ENCODE data around the gene GPATCH2L.

GPATCH2L gene

DNA sequence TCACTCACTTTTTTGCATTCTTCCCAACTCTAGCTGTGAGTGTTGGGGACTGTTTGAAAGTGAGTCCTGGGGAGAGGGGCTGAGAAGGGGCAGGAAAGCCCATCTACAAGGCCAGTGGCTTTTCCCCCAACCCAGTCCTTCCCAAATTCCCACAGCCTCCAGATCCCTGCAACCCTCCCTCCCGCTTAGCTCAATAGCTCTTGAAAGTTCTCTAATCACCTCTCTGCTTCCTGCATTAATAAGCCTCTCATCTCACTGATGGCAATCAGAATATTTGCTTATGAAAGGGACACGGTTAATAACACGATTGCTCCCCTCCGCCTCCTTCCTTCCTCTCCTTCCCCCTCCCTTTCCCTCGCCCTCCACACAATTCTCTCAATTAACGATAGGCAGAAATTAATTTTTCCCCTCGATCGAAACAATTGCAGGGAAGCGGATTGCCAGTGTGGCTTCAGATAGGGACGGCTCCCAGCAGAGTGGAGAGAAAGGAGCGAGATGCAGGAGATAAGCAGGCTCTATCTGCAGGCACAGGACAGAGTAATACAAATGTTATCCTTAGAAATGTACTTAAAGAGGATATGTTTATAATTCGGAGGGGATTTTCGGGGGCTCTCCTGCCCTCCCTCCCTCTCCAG lies 15.1 kb upstream of the GPATCH2L start:
- no peak for DNase-seq (ENCODE audit: low spot score)

DNA sequence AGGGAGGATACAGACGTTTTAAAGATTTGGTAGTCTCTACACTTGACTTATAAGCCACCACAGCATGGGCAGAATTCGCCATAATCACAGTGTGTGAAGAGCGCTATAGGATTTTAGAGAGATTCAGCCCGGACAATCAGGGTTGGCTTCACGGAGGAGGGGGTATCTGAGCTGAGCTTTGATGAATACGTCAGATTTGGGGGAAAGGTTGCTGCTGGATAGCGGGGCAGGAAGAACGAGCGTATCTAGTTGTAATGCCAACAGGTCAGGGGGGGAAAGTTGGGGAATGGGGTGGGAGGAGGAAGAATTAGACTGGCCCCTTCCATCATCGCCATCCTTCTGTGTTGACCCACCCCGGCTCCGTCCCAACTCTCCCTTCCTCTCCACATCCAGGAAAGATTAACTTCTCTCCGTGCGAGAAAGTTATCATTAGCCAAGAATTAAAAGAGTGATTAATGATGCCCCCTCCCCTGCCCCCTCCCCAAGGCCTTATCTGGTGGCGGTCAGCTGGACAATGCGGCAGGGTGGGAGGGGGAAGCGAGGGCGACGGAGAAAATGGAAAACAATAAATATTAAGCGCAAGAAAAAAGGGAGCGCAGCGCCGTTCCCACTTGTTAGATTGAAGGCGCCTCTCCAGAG lies 13.5 kb upstream of the GPATCH2L start:
- DNase-seq (ENCODE audit: low spot score): no peak

DNA sequence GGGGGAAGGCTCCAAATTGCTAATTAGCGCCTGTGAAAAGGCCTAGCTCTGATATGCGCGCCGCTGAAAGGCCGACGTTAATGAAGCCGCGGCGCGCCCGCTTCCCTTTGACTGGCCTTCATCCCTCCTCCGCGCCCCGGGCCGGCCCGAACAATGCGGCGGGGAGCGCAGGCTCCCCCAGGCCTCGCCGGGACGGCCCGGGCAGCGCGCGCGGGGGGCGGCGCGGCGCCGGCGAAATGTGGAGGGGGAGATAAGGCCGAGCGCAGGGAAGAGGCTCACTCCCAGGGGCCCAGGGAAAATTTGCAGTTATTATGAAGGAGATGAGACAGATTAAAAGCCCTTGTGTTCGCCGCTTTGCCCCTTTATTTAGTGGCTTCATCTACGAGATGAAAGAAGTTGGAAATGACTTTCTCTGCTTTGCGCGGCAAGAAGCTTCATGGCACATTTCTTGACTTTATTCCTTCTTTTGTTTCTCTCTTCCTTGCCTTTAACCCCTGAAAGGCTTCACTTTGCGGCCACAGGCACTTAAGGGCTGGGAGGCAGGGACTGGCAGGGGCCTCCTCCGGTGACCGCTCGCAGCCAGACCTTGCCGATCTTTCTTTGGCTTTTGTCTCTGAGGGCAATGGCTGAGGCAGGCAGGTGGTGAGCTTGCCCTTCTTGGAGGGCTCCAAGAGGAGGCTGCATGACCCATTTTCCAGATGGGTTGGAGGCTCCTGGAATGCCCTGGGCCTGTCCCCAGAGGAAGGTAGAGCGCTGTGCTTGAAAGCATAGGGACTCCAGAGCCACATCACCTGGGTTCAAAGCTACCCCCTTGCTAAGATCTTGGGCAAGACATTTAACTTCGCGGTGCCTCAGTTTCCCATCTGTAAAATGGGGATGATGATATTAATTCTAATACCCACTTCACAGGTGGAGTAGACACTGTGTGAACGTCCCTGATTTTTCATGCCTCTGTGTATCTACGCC lies 12.7 kb upstream of the GPATCH2L start:
- DNase-seq (ENCODE audit: low spot score): no peak

DNA sequence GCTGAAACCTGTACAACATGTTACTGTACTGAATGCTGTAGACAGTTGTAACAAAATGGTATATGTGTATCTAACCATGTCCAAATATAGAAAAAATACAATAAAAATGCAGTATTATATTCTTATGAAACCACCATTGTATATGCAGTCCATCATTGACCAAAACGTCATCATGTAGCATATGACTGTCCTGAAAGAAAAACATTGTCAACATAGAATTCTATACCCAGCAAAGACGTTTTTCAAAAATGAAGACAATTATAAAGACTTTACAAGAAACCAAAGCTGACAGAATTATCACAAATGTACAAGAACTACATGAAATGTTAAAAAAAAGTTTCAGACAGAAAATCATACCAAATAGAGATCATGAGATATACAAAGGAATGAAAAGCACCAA lies 8.1 kb upstream of the GPATCH2L start:
- no peak for DNase-seq (ENCODE audit: low spot score)

DNA sequence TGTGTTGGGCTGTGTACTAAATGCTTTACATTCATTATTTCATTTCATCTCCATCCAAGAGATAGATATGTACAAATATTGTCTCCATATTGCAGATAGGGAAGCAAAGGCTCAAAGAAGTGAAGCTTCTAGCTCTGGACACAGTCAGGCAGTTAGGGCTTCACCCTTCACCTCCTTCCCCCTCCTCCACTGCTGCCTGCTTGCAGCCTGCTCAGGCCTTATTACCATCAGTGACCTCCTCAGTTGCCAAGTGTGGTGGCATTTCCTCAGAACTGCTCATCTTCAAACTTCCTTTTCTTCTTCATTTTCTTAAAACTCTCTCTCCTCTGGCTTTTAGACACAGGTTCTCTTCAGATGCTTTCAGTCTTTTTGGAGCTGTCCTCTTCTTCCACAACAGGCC lies 4.7 kb upstream of the GPATCH2L start:
- DNase-seq (ENCODE audit: low spot score): no peak

DNA sequence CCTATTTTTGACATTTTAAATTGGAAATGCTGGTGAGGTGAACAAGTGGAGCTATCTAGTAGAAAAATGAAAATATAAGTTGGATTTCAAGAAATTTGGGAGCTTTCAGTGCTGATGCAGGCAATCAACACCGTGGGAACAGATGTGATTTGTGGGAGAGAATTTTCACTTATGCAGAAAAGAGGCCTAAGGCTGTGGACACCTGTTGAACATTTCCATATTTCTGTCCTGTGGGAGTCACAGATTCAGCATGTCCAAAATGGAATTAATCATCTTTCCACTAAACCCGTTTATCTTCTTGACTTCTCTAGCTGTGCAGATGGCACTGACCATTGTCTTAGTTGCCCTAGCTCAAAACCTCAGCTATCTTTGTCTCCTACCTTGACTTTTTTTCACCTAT lies 2.5 kb upstream of the GPATCH2L start:
- DNase-seq (ENCODE audit: low spot score): no peak

DNA sequence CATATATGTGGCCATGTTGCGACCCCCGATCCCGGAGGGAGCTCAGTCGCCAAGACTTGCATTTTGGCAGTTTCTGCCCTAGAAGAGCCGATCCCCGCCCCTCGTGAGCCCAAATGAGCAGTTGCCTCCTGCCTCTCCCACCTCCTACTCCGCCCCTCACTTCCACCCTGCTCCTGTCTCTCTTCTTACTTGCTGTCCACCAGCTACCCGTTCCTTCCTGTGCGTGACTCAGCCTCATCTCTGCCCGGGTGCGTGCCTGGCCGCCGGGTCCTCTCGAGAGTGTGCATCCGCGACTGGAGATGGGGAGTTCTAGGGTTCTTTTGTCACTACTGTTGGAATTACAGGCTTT lies 585 bp downstream of the GPATCH2L start:
- peak; percentile 89 for DNase-seq (ENCODE audit: low spot score)

DNA sequence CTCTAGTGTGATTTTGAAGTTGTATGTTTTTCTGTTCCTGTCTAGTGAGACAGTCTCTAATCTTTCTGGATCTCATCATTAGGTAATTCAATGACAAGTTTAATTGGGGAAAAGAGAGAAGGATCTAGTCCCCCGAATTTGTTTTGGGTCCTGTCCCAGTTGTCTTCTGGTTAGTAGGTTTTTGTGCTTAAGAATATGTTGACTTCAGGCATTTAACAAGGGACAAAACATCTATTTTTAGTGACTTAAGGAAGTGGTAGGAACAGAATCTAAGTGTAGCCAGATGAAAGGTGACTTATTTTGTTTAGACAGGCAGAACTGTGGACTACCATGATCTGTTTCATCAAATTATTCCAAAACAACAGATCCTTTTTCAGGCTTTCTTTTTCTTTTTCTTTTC lies 2.2 kb downstream of the GPATCH2L start:
- DNase-seq (ENCODE audit: low spot score): no peak

DNA sequence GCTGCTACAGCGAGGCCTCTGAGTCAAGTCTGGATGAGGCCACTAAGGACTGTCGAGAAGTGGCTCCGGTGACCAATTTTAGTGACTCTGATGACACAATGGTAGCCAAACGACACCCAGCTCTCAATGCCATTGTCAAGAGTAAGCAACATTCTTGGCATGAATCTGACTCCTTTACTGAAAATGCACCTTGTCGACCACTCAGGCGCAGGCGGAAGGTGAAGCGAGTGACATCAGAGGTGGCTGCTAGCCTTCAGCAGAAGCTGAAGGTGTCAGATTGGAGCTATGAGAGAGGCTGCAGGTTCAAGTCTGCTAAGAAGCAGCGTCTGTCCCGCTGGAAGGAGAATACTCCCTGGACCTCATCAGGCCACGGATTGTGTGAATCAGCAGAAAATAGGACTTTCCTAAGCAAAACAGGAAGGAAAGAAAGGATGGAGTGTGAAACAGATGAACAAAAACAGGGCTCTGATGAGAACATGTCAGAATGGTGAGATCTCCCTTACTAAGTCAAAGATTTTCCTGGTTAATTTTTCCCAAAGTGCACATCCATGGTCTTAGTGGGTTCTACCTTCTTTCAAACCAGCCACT lies 2.9 kb downstream of the GPATCH2L start:
- no peak for DNase-seq (ENCODE audit: low spot score)

DNA sequence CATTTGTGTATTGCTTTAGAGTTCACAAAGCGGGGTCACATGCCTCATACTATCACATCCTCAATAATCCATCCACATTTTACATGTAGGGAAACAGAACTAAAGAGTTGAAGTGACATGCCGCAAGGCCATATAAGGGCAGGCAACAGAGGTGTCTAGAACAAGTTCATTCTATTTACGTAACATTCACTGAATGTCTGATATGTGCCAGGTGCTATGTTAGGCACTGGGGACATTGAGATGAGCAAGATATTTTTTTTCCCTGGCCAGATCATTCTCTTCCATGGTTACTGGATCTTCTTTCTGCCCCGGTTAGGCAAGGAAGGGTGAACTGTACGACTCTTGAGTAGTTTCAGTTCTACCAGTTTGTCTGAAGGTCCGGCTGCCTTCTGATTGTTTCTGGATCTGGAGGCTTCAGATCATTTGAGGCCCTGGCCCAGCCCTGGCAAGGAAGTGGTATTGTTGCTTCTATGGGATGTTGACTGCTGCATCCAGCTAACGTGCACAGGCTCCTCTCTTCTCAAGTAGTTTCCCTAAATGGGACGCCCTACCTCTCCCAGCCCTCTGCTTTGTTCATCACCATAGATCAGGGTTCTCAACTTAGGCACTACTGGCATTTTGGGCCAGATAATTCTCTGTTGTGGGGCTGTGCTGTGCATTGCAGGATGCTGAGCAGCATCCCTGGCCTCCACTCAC lies 12.1 kb downstream of the GPATCH2L start:
- no peak for DNase-seq (ENCODE audit: low spot score)

DNA sequence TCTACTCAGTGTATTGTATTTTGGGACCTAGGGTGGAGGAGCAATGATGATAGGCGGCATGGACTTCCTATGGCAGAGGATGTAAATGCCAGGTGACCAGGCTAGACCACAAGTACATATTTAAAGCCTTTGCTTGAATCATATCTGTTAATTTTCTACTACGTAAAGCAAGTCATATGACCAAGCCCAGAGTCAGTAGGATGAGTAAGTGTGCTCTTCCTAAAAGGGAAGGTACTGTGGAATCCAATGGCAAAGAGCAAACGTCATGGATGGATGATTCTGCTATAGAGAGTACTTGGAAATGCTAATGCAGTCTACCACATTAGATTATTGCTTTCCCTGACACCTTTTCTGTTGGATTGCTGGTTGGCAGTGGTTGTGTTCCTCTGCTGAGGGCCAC lies 16.8 kb downstream of the GPATCH2L start:
- DNase-seq (ENCODE audit: low spot score): no peak

DNA sequence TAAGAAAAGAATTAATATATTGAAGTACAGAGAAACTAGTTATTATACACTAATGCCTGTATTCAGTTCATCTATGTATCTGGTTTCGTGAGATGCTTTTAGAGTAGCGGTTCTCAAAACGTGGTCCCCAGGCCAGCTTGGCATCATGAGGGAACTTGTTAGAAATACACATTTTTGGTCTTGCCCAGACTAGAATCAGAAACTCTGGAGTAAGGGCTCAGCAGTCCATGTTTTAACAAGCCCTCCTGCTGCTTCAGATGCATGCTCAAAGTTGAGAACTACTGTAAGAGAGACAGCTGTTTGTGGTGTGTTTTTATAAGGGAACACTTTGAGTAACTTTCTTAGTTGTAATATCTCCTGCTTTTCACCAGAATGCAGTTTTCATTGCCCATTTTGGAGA lies 18.1 kb downstream of the GPATCH2L start:
- no peak for DNase-seq (ENCODE audit: low spot score)

DNA sequence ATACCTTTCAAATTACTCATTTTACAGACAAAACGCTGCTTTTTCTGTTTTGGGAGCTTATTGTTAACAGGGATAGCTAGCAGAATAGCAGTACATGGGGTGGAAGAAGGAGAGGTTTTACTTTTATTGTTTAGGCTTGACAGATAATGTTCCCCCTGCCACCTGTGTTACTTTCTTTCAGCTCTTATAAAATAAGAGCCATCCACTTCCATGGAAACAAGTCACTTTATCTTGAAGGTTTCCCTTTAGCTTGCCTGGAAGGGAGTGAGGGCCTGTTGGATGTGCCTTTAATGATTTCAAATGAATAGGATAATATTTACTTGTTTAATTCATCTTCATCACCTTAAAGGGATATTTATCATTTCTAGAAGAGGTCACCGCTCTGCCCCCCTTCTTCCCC lies 23.3 kb downstream of the GPATCH2L start:
- DNase-seq (ENCODE audit: low spot score): no peak

DNA sequence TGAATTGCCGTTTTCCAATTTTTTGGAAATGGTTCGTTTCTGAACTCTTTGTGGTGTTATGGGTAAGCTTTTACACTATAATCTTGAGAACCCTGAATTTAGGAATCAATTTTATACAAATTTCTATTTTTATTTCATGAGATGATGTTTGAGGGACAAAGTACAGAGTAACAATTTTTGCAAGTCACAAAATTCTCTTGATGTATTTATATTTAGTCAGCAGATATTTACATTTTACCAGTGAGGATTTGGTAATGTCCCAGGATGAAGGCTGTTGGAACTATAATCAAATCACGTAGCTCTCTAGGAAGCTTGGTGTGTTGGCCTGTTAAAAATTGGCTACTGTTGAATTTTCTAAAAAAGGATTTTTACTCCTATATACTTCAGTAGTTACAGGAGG lies 24.2 kb downstream of the GPATCH2L start:
- no peak for DNase-seq (ENCODE audit: low spot score)

DNA sequence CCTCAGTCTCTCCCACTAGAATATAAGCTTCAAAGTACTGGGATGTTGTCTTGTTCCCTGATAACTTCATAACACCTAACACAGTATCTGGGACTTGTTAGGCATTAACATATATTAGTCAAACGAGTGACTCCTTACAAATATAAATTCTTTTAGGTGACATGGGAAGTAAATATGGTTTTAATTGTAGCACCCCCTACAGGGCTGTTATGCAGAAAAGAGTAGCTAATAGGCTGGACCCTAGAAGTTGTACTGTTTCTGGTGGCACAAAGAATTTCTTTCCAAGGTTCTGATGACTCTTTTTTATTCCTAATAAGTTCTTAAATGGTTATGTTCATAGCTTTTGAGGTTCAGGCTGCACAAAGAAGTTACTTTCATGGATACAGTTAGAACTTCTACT lies 29.8 kb downstream of the GPATCH2L start:
- peak; percentile 37 for DNase-seq (ENCODE audit: low spot score)

DNA sequence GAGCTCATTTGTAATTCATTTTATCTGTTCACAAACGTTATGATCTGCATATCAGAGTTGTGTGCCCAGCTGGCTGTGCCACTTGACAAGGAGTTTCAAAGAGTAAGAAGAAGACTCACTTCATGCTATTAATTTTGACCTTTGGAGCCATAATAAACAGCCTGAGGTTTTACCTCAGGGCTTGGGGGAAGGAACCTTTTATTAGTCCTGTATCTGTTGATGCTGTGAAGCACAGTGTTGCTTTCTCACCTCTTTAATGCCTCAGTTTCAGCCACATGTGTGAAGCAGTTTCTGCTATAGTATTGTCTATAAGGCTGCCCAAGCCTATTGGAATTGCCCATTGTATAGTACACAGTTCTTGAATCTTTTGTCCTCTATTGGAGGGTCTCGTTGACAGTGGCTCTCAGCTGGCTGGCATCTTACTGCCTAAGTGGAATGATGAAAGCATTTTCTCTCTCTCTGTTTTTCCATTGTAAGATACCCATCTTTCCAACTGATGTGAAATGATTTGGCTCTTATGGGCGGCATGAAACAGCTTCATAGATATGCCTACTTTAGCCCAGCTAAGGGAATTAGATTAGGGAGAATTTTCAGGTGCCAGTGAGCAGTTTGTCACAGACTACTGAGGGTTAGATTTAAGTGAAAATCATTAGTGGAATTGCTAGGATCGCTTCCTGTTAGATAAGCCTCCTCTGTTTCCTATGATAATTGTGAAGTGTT lies 34.7 kb downstream of the GPATCH2L start:
- DNase-seq (ENCODE audit: low spot score): no peak

DNA sequence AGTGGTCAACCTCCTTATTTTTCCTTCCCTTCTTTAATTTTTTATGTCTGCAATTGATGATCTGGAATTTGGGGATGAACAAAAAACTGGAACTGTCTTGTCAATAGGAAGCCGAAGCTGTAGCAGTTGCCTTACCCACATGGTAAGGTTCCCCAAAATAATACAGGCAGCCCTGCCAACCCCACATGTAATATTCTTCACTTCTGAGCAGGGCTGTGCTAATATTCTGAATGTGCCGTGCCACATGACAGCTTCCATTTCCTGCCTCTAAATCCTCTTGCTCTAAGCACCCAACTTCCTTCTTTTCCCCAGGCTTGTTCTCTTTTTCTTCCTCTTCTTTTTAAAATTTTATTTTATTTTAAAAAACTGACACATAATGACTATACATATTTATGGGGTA lies 39.6 kb downstream of the GPATCH2L start:
- no peak for DNase-seq (ENCODE audit: low spot score)

DNA sequence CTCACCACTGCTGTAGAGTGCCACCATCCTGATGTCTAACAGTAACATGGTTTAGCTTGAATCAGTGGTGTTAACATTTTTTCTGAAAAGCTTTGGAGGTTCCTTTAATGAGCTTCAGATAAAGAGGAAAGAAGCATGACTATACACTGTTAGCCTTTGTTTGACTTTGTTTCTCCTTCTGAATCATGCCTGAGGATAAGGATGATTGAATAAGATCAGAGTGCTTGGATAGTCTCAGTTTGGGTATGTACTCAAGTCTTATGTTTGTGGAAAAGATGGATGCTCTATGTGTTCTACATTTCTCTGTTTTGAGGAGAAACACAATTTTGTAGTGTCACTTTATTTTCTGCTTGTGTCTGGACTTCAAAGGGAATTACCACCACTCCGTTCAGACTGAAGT lies 42.0 kb downstream of the GPATCH2L start:
- no peak for DNase-seq (ENCODE audit: low spot score)

DNA sequence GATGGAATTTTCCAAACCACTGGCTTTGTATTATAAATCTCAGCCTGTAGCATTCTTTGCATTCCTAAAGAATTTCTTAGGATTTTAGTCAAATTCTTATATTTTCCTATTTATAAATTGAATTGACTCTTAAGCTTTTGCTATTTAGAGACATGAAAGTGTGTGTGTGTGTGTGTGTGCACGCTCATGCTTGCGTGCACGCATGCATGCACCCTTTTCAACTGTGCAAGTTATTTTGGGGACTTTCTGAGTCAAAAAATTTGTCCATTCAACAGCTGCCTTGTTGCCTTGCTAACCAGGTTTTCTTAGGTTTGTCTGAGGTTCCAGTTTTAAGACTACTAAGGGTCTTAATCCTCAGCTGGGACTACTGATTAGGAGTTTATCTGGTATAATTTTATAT lies 42.6 kb downstream of the GPATCH2L start:
- no peak for DNase-seq (ENCODE audit: low spot score)

DNA sequence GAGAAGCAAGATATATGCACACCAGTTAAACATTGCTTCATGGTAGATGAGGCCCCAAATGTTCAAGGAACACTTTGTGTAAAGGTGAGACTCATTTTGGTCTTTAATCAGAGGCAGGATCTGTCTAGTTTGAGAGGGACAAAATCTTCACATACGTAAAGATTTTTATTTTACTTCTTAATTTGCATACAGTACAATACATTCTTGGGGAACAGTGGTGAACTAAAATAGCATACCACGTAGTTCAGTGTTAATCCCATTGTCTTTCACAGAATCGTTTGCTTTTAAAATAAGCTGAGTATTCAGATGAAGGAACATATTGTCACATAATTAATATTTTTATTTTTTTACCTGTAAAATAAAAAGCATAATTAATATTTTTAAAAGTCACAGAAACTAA lies 43.3 kb downstream of the GPATCH2L start:
- no peak for DNase-seq (ENCODE audit: low spot score)

DNA sequence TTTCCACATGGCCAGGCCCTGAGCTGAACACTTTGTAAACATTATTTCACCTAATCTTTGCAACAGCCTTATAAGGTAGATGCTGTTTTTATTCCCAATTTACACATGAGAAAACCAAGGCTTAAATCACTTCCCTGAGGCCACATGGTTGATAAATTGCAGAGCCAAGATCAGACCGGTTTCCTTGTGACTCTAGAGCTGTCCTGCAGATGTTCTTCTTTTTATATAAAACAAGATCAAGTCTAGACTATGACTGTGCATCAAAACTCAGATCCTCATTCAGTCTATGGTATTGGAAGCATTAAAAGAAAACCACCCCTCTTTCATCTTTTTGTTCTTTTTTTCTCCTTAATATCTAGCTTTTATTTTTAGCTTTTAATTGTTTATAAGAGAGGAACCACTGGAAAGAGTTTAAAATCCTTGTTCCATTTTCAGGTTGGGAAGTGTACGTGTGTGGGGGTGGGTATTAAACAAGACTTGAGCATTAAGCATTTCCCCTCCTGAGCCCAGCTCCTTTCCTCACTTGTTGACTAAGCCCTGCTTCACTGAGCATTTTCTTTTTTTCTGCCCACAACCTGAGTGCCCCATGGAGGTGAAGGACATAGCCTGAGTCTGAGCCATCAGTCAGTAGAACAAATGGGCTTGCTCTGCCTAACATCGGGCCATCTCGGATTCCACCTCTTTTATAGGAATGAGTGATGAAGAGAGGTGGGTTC lies 45.4 kb downstream of the GPATCH2L start:
- no peak for DNase-seq (ENCODE audit: low spot score)

All from NAMALWA (cell line).